ENCODE results near the gene SLC38A8. TPM values are rescaled to one million over a fixed set of nuclear protein-coding genes. Genes with fewer than 3 reads are reported as not detected.

The SLC38A8 gene
- total and polyA plus RNA-seq, 11 donors = 0.29 to 25.3 (median 0.87) TPM; not detected in 3

DNA sequence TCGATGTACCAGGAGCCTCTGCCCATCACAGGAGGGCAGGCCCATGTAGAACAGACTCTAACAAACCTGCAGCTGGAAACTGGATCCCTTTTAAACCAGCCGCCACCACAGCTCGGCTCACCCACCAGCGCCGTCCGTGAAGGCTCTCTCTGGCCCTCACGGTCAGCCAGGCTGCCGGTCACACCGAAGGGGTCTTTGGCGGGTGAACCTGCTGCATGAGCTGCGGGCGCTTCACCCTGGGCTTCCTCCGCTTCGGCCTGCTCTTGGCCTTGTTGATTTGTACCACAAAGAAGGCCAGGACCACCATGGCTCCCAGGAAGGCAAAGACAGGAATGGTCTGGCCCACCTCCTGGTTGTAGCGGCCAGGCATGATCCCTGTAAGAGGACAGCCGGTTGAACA, 11.7 kb upstream of the SLC38A8 start:
- H3K36me3 ChIP-seq = peaks cover 0 to 85% (median 81%) of the 10 kb centered on the region in 9 donors
- peak in 2 of 5 donors; percentile 15 to 25 for DNase-seq
- TF ChIP-seq, protein P1, sequence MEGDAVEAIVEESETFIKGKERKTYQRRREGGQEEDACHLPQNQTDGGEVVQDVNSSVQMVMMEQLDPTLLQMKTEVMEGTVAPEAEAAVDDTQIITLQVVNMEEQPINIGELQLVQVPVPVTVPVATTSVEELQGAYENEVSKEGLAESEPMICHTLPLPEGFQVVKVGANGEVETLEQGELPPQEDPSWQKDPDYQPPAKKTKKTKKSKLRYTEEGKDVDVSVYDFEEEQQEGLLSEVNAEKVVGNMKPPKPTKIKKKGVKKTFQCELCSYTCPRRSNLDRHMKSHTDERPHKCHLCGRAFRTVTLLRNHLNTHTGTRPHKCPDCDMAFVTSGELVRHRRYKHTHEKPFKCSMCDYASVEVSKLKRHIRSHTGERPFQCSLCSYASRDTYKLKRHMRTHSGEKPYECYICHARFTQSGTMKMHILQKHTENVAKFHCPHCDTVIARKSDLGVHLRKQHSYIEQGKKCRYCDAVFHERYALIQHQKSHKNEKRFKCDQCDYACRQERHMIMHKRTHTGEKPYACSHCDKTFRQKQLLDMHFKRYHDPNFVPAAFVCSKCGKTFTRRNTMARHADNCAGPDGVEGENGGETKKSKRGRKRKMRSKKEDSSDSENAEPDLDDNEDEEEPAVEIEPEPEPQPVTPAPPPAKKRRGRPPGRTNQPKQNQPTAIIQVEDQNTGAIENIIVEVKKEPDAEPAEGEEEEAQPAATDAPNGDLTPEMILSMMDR (IDR thresholded peaks at IDR 0.05) = no peak
- no peak for TF ChIP-seq POLR2A (IDR thresholded peaks at IDR 0.05)
- no peaks in the 10 kb centered on the region for H3K9me3 ChIP-seq
- no peaks in the 10 kb centered on the region for H3K27me3 ChIP-seq
- no peak for ATAC-seq
- H3K4me1 ChIP-seq = peaks cover 0 to 56% (median 28%) of the 10 kb centered on the region in 12 donors
- WGBS, 4 donors = 90 to 98% (median 96%) methylated on average over 15 to 16 of the region's 16 CpGs
- H3K27ac ChIP-seq = no peak overlapping the region
- H3K4me3 ChIP-seq = no peak overlapping the region
- intact Hi-C loops (cut with DNase I) = no loop called here

DNA sequence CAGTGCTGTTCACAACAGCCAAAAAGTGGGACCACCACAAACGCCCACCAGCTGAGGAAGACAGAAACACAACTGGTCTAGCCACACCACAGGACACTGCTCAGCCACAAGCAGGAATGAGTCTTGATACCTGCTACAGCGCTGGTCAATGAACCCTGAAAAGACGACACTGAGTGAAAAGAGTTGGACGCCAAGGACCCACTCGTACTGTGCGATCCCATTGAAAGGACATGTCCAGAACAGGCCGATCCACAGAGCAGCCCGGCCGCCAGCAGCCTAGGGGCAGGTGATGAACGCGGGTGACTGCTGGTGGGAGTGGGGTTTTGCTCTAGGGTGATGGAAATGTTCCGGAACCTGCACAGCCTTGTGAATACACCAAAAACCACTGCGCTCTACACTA, 10.6 kb upstream of the SLC38A8 start:
- H3K9me3 ChIP-seq = no peaks in the 10 kb centered on the region
- DNase-seq = peak in 2 of 5 donors; percentile 7 to 10
- ATAC-seq = no peak
- no peak overlapping the region for H3K4me3 ChIP-seq
- H3K4me1 ChIP-seq = peaks cover 0 to 46% (median 25%) of the 10 kb centered on the region in 12 donors
- no peak for TF ChIP-seq POLR2A (IDR thresholded peaks at IDR 0.05)
- TF ChIP-seq, protein P1 (IDR thresholded peaks at IDR 0.05) = no peak
- no peak overlapping the region for H3K27ac ChIP-seq
- peaks cover 0 to 84% (median 80%) of the 10 kb centered on the region in 9 donors for H3K36me3 ChIP-seq
- WGBS, 4 donors = 91 to 97% (median 95%) methylated on average over 13 of the region's 13 CpGs
- H3K27me3 ChIP-seq = no peaks in the 10 kb centered on the region
- intact Hi-C loops (cut with DNase I) = no loop called here

DNA sequence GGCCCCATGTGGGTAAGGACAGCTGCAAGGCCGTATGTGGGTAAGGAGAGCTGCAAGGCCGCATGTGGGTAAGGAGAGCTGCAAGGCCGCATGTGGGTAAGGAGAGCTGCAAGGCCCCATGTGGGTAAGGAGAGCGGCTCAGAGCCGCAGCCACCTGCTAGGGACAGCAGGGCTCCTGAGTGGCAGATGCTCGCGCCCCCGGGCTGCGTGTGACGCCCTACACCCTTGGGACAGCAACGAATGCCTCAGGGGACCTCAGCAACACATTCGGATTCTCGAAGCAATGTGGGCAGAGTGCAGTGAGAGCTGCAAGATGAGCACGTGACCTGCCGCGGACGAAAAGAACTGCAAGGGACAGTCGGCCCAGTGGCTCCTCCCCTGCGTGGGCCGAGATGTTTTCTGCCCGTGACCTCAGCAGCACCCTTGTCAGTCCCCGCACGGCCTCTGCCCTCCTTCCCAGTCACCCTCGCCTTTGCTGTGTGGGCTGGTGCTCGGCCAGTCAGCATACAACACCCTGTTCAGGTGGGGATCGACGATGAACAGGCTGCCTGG, 9.6 kb upstream of the SLC38A8 start:
- TF ChIP-seq, protein P1 (IDR thresholded peaks at IDR 0.05) = no peak
- no peak for TF ChIP-seq POLR2A (IDR thresholded peaks at IDR 0.05)
- peak in 3 of 4 donors; percentile 22 to 56 (median 37) for ATAC-seq
- H3K4me1 ChIP-seq = peaks cover 0 to 35% (median 20%) of the 10 kb centered on the region in 12 donors
- H3K9me3 ChIP-seq = no peaks in the 10 kb centered on the region
- H3K4me3 ChIP-seq = no peak overlapping the region
- intact Hi-C loops (cut with DNase I) = no loop called here
- peak in 2 of 5 donors; percentile 37 to 55 for DNase-seq
- H3K27me3 ChIP-seq = no peaks in the 10 kb centered on the region
- H3K27ac ChIP-seq = no peak overlapping the region
- WGBS, 4 donors = 68 to 73% (median 70%) methylated on average over 16 to 27 of the region's 27 CpGs
- peaks cover 0 to 77% (median 71%) of the 10 kb centered on the region in 9 donors for H3K36me3 ChIP-seq

DNA sequence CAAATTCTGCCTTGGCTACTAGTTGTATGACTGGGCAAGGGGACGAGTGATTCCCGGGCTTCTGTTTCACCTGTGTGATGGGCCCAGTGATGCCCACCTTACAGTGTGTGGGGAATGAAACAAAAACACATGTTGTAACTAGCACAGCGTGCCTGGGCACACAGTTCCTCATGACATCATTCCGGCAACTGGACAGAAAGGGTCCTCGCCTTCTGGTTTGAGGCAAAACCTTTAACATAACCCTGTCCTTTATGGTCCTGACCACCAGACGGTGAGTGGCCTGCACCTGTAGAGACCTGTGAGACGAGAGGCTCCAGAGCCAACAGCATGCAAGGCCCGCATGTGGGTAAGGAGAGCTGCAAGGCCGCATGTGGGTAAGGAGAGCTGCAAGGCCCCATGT, 7.7 kb upstream of the SLC38A8 start:
- DNase-seq (peak in 1 of 5 donors; percentile 10), ATAC-seq (no peak)
- intact Hi-C loops (cut with DNase I) = no loop called here
- TF ChIP-seq, protein P1 (IDR thresholded peaks at IDR 0.05) = no peak
- TF ChIP-seq POLR2A (IDR thresholded peaks at IDR 0.05) = no peak
- Histone ChIP-seq H3K36me3 (peaks cover 0 to 59% (median 54%) of the 10 kb centered on the region in 9 donors), H3K27ac (no peak overlapping the region), H3K4me3 (no peak overlapping the region), H3K9me3 (no peaks in the 10 kb centered on the region), H3K27me3 (no peaks in the 10 kb centered on the region), H3K4me1 (peaks cover 0 to 17% (median 5%) of the 10 kb centered on the region in 12 donors)
- WGBS, 4 donors = 82 to 93% (median 91%) methylated on average over 8 to 9 of the region's 9 CpGs
